Measurements from ENCODE around the gene ANTXR1. TPM values are rescaled to one million over a fixed set of nuclear protein-coding genes. Genes with fewer than 3 reads are reported as not detected.
"Not testable (repeated sequence)": the region's sequence is repeated elsewhere in the genome, so short reads cannot be mapped to it uniquely, and the experiment has no call there.

The ANTXR1 gene
- total RNA-seq, 1 donor from 2014 or later: 144 TPM

GRCh38 chr2:69173706-69174105 lies 160.7 kb downstream of the ANTXR1 start:
- Mint-ChIP-seq H3K4me1 (peaks cover 58% of the 10 kb centered on the region), H3K4me3 (no peak overlapping the region), H3K27ac (no peak overlapping the region), H3K36me3 (peaks cover 14% of the 10 kb centered on the region), H3K27me3 (ENCODE audit: low read depth) (no peaks in the 10 kb centered on the region), H3K9me3 (no peaks in the 10 kb centered on the region)
- TF ChIP-seq CTCF (IDR thresholded peaks at IDR 0.05; ENCODE audit: unreplicated experiment): no peak
- no peak for DNase-seq (ENCODE audit: low spot score in 2 of 2, unreplicated experiment in 2 of 2)

- not testable (repeated sequence) for H3K36me3 Mint-ChIP-seq; DNase-seq (ENCODE audit: low spot score in 2 of 2, unreplicated experiment in 2 of 2); H3K9me3 Mint-ChIP-seq; H3K4me3 Mint-ChIP-seq; H3K27ac Mint-ChIP-seq; H3K27me3 Mint-ChIP-seq (ENCODE audit: low read depth)
- H3K4me1 Mint-ChIP-seq: peaks cover 55% of the 10 kb centered on the region
Measured at GRCh38 chr2:69174211-69174610, 161.2 kb downstream of the ANTXR1 start.

- H3K27me3 Mint-ChIP-seq (ENCODE audit: low read depth): no peaks in the 10 kb centered on the region
- peak overlapping the region; percentile 77 for H3K27ac Mint-ChIP-seq
- no peak for DNase-seq (ENCODE audit: low spot score in 2 of 2, unreplicated experiment in 2 of 2)
- no peak overlapping the region for H3K4me3 Mint-ChIP-seq
- no peaks in the 10 kb centered on the region for H3K9me3 Mint-ChIP-seq
- peaks cover 13% of the 10 kb centered on the region for H3K36me3 Mint-ChIP-seq
- H3K4me1 Mint-ChIP-seq: peaks cover 52% of the 10 kb centered on the region
- TF ChIP-seq CTCF (IDR thresholded peaks at IDR 0.05; ENCODE audit: unreplicated experiment): no peak
Measured at GRCh38 chr2:69175790-69176715, 163.1 kb downstream of the ANTXR1 start.

DNA sequence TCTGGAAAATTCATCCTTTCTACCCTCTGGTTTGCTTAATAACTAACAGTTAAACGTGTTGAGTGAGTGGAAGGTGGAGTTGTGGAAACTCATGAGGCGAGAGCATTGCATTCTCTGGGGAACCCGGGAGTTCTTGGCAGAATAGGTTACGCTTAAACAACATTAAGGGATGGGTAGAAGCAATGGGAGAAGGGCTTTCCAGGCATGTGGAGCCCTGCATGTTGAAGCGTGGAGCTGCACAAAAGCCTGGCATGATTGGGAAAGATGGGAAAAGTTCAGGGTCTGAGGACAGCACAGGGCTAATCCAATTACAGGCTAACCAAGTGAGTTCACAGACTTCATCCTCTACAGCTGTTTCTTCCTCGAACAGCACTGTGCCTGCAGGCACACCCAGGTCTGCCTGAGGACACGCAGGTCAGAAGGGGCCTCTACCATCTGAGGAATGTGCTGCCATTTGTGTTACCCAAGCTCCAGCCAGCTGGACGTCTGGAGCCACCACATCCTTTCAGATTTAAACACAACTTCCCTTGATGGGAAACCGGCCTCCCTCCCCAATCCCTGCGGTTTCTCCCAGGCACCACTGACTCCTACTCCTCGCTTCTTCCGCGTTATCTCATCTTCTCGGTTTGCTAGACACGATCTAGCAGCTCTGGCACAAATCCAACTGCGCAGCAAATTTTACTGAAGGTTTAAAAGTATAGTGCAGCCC lies 164.2 kb downstream of the ANTXR1 start:
- TF ChIP-seq CTCF (IDR thresholded peaks at IDR 0.05; ENCODE audit: unreplicated experiment): no peak
- Mint-ChIP-seq H3K36me3 (peaks cover 18% of the 10 kb centered on the region), H3K4me1 (peaks cover 40% of the 10 kb centered on the region), H3K9me3 (no peaks in the 10 kb centered on the region), H3K27me3 (ENCODE audit: low read depth) (no peaks in the 10 kb centered on the region), H3K4me3 (peak overlapping the region; percentile 22), H3K27ac (peak overlapping the region; percentile 96)
- peak in 1 of 2 experiments; percentile 53 for DNase-seq (ENCODE audit: low spot score in 2 of 2, unreplicated experiment in 2 of 2)

DNA sequence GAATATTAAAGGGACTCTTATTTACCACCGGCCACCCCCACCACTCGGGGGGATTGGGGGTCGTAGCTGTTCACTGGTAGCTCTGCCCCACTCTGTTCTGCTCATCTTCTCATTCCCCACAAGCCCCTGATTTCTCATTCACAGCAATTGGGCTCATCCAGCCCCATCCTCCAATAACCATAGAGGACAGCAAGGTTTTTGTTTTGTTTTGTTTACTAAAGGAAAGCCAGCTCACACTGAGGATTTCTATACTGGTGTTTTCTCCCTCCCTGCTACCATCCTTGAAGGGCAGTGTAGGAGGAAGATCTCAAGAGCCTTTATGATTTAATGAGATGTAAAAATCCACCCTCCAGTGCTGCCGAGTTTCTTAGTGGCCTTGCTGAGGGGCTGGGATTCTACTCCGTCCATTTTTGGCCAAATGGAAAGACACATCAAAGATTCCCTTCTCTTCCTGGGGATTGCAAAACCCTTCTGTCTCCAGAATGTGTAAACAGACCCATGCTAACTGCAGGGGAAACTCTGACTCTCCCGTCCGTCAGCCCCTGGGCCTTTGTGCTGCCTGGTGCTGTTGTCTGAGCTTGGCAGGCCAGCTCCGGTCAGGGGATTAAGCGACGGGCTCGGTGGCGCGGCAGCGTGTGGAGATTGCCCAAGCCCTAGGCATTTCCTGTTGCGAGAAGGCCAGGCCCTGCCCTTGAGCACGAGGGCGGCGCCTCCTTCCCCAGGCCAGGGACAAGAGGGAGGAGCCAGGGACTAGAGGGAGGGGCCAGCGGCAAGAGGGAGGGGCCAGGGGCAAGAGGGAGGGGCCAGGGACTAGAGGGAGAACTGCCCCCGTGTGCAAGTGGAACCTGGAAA lies 165.0 kb downstream of the ANTXR1 start:
- Mint-ChIP-seq H3K36me3 (peaks cover 26% of the 10 kb centered on the region), H3K9me3 (no peaks in the 10 kb centered on the region), H3K4me3 (peak overlapping the region; percentile 31), H3K4me1 (peaks cover 36% of the 10 kb centered on the region), H3K27me3 (ENCODE audit: low read depth) (no peaks in the 10 kb centered on the region), H3K27ac (peak overlapping the region; percentile 96)
- peak in 1 of 2 experiments; percentile 51 for DNase-seq (ENCODE audit: low spot score in 2 of 2, unreplicated experiment in 2 of 2)
- no peak for TF ChIP-seq CTCF (IDR thresholded peaks at IDR 0.05; ENCODE audit: unreplicated experiment)
